Effector memory CD8-positive, alpha-beta T cell (primary cell): ENCODE measurements around the gene EVX1.
A peak's percentile ranks its signal among the peaks of the same experiment; 100 is the strongest.

Source experiments
- ATAC-seq: fragments of 150-1000 bp; cut with Tn5 transposase; replicated peaks from 2 replicates; pipeline ENCODE4 v1.10.0; 2021; ENCODE audit warnings: mild to moderate bottlenecking, moderate library complexity
- DNase-seq, 3 experiments: peaks; one replicate each; pipeline ENCODE4 v3.0.0; 2021
- H3K27ac Mint-ChIP-seq, 2 donors: one replicate each; pipeline ENCODE4 v1.8.0; 2022; ENCODE audit warnings: mild to moderate bottlenecking in 2 of 2, mixed read lengths in 2 of 2, moderate library complexity in 2 of 2
- H3K27me3 Mint-ChIP-seq, 2 donors: one replicate each; pipeline ENCODE4 v1.8.0; 2022; ENCODE audit warnings: mixed read lengths in 2 of 2
- H3K36me3 Mint-ChIP-seq: one replicate; pipeline ENCODE4 v1.8.0; 2022; ENCODE audit warnings: mild to moderate bottlenecking, moderate library complexity, mixed read lengths; ENCODE audit not compliant: insufficient read depth
- H3K4me1 Mint-ChIP-seq, 2 donors: one replicate each; pipeline ENCODE4 v1.8.0; 2022; ENCODE audit warnings: low read depth in 2 of 2, mixed read lengths in 2 of 2
- H3K4me3 Mint-ChIP-seq, 2 donors: one replicate each; pipeline ENCODE4 v1.8.0; 2022; ENCODE audit warnings: mild to moderate bottlenecking in 2 of 2, mixed read lengths in 2 of 2, moderate library complexity in 2 of 2
- H3K9me3 Mint-ChIP-seq, 2 donors: one replicate each; pipeline ENCODE4 v1.8.0; 2022; ENCODE audit warnings: mixed read lengths in 2 of 2

Gene EVX1

DNA sequence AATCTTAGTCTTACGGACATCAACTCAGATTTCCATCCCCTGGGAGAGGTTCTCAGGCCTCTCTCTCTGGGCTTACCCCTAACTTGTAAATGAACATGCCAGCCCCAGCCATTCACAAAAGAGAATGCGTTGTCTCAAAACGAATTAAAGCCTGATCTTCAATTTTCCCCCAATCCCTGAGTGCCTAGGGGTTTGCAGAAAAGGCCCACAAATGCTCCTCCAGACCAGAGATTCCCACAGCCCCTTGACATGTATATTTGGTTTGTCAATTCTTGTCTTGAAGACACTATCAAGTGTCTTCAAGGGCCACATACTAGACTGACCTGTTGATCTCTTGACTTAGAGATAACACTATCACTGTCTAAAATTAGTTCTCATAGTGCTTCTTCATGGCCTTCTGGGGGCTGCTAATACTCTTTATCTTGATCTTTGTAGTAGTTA, 30.8 kb upstream of the EVX1 start:
- Mint-ChIP-seq H3K36me3 (no peaks in the 10 kb centered on the region), H3K4me1 (peaks cover 7 to 11% of the 10 kb centered on the region in 2 donors), H3K9me3 (no peaks in the 10 kb centered on the region), H3K27me3 (peaks cover 91 to 100% of the 10 kb centered on the region in 2 donors), H3K4me3 (no peak overlapping the region), H3K27ac (no peak overlapping the region)
- no peak for DNase-seq
- no peak for ATAC-seq

DNA sequence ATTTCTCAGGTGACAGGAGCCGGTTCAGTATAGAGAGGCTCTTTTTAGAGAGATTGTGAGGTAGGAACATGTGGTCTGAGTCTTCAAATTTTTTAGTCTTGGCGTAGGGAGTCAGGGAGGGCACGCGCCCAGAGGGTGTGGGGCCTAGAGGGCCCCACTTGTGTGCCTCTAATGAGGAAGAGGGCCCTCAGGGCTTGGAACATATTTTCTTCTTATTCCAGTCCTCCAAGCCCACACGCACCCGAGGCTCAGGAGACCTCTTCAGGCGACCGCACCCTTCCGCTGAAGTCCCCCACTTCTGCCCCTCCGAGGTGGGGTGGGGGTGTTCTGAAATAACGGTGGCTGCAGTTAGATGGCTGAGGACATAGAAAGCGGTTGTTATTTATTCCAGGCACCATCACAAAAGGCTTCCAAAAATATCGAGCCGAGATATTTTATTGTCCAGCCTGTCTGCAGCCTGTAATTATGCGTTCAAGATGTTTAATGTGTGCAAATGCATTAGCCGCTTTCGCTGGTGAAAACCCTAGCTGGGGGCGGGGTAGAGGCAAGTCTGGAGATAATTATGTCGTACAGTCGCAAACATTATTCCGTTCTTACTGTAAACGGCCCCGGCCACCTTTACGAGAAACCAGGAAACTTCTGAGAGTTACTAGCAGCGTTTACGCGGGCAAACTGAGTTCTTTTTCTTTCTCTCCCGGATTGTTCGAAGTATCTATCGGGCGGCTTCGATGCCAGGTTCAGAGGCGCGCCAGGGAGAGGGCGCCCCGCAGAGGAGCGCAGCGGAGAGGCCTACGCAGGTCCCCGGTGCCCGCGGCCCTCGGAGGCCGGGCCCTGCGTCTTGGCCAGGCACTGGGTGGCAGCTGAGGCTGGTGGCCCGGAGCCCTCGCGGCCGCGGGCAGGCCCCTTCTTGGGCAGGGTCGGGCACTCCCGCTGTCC, 29.8 kb upstream of the EVX1 start:
- Mint-ChIP-seq H3K4me3 (no peak overlapping the region), H3K9me3 (no peaks in the 10 kb centered on the region), H3K27ac (no peak overlapping the region), H3K4me1 (peaks cover 7 to 11% of the 10 kb centered on the region in 2 donors), H3K36me3 (peaks cover 4% of the 10 kb centered on the region), H3K27me3 (peaks cover 90 to 100% of the 10 kb centered on the region in 2 donors)
- DNase-seq (no peak), ATAC-seq (no peak)

- Mint-ChIP-seq H3K4me1 (peaks cover 7 to 11% of the 10 kb centered on the region in 2 donors), H3K9me3 (no peaks in the 10 kb centered on the region), H3K36me3 (peaks cover 4% of the 10 kb centered on the region), H3K4me3 (no peak overlapping the region), H3K27ac (no peak overlapping the region), H3K27me3 (peaks cover 86 to 100% of the 10 kb centered on the region in 2 donors)
- no peak for DNase-seq
- ATAC-seq, result no peak
Observed at GRCh38 chr7:27213433-27214238, 29.0 kb upstream of the EVX1 start.

- Mint-ChIP-seq H3K9me3 (no peaks in the 10 kb centered on the region), H3K4me1 (peaks cover 7 to 11% of the 10 kb centered on the region in 2 donors), H3K4me3 (no peak overlapping the region), H3K27me3 (peaks cover 86 to 100% of the 10 kb centered on the region in 2 donors), H3K36me3 (peaks cover 4% of the 10 kb centered on the region), H3K27ac (no peak overlapping the region)
- ATAC-seq, result no peak
- no peak for DNase-seq
Observed at GRCh38 chr7:27214239-27214950, 28.2 kb upstream of the EVX1 start.

DNA sequence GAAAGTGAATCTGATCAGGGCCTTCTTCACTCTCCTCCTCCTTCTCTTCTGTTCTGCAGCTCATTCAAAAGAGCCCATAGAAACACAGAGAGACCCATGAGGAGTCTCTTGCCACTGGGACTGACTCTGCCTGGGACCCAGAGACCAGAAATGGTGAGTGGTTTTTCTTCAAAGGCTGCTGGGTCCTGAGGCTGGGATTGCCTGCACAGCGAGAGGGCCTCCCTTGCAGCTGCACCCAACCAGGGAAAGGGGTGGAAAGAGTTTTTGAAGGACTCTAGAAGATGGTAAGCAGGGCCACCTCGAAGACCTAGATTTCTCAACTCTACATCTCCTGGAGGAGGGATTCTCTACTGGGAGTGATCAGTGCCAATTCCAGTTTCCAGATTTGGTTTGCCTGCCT, 27.2 kb upstream of the EVX1 start:
- Mint-ChIP-seq H3K4me3 (no peak overlapping the region), H3K4me1 (peaks cover 4 to 10% of the 10 kb centered on the region in 2 donors), H3K9me3 (no peaks in the 10 kb centered on the region), H3K27me3 (peaks cover 86 to 99% of the 10 kb centered on the region in 2 donors), H3K36me3 (peaks cover 4% of the 10 kb centered on the region), H3K27ac (no peak overlapping the region)
- ATAC-seq, result no peak
- DNase-seq, result no peak

DNA sequence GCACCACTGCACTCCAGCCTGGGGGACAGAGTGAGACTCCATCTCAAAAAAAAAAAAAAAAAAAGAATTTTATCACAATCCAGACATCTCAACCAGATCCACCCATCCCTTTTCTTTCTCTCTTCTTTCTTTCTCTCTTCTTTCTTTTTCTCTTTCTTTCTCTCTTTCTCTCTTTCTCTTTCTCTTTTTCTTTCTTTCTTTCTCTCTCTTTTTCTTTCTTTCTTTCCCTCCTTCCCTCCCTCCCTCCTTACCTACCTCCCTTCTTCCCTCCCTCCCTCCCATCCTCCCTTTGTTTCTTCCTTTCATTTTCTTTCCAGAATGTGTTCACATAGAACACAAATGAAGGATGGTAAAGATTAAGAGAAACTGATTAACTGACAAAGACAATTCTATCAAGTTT, 24.7 kb upstream of the EVX1 start:
- no peak for ATAC-seq
- H3K9me3 Mint-ChIP-seq, result no peaks in the 10 kb centered on the region
- H3K36me3 Mint-ChIP-seq, result peaks cover 4% of the 10 kb centered on the region
- peaks cover 80 to 97% of the 10 kb centered on the region in 2 donors for H3K27me3 Mint-ChIP-seq
- no peak overlapping the region for H3K4me3 Mint-ChIP-seq
- no peak for DNase-seq
- peaks cover 0 to 7% of the 10 kb centered on the region in 2 donors for H3K4me1 Mint-ChIP-seq
- H3K27ac Mint-ChIP-seq, result no peak overlapping the region

DNA sequence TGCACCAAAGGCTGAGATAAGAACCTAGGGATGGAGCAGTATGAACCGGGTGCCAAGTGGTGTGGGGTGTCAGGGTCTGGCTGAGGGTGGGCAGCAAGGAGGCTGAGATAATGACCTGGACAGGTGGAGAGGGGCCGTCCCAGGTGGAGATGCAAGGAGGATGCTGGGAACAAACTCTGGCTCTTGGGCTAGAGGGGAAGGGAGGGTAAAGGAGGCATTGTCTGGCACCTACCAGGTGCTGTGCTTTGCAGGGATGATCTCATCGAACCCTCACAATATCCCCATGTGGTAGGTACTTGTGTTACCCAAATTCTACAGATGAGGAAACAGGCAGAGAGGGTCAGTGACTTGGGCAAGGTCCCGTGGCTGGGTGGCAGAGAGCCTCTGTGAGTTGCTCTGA, 22.8 kb upstream of the EVX1 start:
- no peaks in the 10 kb centered on the region for H3K9me3 Mint-ChIP-seq
- H3K4me1 Mint-ChIP-seq, result peaks cover 0 to 4% of the 10 kb centered on the region in 2 donors
- peaks cover 4% of the 10 kb centered on the region for H3K36me3 Mint-ChIP-seq
- H3K4me3 Mint-ChIP-seq, result no peak overlapping the region
- H3K27me3 Mint-ChIP-seq, result peaks cover 80 to 97% of the 10 kb centered on the region in 2 donors
- no peak for DNase-seq
- ATAC-seq, result no peak
- no peak overlapping the region for H3K27ac Mint-ChIP-seq

DNA sequence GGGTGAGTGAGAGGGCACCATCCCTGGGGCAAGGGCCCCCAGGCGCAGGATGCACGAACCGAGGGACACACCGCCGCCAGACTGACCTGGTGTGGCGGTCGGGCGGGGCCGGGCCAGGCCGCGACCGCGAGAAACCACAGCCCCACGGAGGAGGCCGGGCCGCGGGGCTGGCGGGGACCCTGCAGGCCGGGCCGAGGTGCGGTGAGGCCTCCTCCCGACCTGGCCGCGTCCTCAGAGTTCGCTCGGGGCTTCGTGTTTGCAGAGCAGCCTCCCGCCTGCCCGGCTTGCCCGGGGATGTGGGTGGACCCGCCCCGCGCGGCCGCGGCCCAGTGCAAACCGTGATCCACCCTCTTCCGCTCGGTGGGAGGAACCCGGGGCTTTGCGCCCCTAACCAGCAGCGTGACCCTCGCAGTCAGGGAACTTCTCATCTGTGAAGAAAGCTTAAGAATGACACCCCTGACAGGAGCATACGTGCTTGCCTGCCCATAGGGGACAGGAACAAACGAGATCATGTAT, 22.1 kb upstream of the EVX1 start:
- no peak overlapping the region for H3K27ac Mint-ChIP-seq
- ATAC-seq, result peak; percentile 19
- peaks cover 4% of the 10 kb centered on the region for H3K36me3 Mint-ChIP-seq
- DNase-seq, result no peak
- peaks cover 0 to 4% of the 10 kb centered on the region in 2 donors for H3K4me1 Mint-ChIP-seq
- H3K27me3 Mint-ChIP-seq, result peaks cover 78 to 97% of the 10 kb centered on the region in 2 donors
- H3K9me3 Mint-ChIP-seq, result no peaks in the 10 kb centered on the region
- H3K4me3 Mint-ChIP-seq, result no peak overlapping the region

DNA sequence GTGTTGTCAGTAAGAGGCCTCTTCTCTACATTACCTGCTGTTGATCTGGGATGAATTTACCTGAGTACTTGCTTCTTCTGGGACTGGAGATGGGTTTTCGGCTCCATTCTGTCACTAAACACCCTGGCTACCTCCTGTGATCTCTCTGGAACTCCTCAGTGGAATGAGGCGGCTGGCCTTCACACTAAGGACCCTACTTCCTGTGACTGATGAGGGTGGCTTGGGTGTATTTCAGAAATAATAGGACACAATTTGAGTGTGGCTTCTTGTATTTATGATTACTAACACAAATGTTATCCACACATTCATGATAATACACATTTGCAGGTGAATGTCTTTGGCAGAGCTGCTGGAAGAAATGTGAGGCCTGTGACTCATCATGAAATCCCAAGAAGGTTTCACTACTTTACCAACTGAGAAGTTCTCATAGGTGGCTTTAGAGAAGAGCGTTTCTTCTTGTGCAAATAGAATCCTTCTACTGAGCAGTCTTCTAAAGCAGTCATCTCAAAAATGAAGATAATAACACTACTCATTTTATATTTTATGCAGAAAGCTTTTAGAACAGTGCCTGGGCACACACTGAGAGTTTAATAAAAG, 21.3 kb upstream of the EVX1 start:
- peaks cover 77 to 96% of the 10 kb centered on the region in 2 donors for H3K27me3 Mint-ChIP-seq
- peaks cover 4% of the 10 kb centered on the region for H3K36me3 Mint-ChIP-seq
- peaks cover 0 to 4% of the 10 kb centered on the region in 2 donors for H3K4me1 Mint-ChIP-seq
- ATAC-seq, result no peak
- H3K27ac Mint-ChIP-seq, result no peak overlapping the region
- H3K9me3 Mint-ChIP-seq, result no peaks in the 10 kb centered on the region
- H3K4me3 Mint-ChIP-seq, result no peak overlapping the region
- no peak for DNase-seq

DNA sequence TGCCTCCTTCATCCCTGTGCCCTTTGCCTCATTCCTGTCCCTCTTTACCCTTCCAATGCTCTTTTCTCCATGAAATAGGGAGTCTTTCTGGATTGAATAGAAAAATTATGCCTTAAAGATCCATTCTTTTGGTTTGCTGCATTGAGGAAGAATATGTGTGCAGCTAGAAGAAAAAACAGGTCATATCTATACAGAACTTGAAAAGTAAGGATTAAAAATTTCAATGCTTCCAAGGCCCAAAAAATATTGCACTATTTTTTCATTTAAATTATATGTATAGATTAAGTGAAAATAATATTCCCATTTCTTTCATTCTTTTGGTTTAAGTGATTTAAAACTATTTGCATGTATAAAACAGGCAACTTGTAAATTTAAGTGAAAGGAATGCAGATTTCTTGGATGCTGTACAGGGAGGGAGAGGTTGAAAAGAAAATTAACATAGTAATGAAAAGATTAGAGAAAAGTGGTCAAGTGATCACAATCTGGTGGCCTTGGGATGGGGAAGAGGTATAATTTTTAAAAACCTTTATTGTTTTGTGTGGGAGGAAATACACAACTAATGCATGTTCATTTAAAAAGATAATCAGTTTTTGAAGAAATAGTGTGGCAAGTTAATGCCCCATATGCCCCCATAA, 18.5 kb upstream of the EVX1 start:
- no peaks in the 10 kb centered on the region for H3K9me3 Mint-ChIP-seq

DNA sequence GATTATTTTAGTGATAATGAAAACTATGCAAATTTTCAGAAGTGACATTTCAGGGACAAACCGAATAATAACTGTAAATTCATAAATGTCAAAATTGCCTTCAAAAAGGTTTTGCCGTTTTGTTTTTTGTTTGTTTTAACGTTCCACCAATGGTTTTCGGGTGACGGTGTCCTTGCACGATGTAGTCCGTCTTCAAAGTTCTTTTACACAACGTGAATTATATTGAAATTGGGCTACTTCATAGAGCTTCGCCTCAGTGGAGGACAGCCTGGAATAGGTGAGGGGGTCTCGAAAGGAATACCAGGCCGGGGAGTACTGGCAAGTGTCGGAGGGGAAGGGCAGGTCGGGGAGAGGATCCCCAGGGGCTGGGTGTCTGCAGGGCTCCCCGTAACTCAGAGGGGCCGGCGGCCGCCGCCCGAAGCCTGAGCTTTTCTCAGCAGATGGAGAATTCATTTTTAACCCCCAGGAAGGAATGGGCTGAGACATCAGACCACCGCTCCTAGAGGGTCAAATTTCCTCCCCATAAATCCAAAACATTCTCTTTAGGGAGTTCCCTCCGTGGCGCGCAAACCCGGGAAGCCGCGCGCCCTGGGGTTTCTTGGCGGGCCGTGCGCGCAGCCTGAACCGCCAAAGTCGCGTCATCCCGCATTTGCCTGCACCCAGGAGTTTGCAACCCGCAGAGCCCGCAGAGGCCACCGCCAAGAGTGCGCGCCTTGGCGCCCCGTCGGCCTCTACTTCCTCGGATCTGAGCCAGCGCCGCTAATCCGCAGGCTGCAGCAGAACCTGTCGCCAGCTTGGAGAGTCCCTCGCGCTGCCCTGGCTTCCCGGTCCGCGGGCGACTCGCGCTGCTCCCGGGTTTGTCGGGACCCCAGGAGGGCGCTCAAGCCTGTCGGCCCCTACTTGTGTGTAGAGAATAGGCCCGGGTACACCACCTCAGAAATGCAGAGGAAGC, 17.3 kb upstream of the EVX1 start:
- Mint-ChIP-seq H3K4me3 (no peak overlapping the region), H3K36me3 (no peaks in the 10 kb centered on the region), H3K27me3 (peaks cover 73 to 90% of the 10 kb centered on the region in 2 donors), H3K9me3 (no peaks in the 10 kb centered on the region), H3K27ac (no peak overlapping the region), H3K4me1 (no peaks in the 10 kb centered on the region)
- DNase-seq (no peak), ATAC-seq (no peak)

More for the DNA sequence above, 18.5 kb upstream of the EVX1 start:
- Mint-ChIP-seq H3K4me1 (peaks cover 0 to 4% of the 10 kb centered on the region in 2 donors), H3K36me3 (no peaks in the 10 kb centered on the region), H3K27me3 (peaks cover 81 to 92% of the 10 kb centered on the region in 2 donors), H3K27ac (no peak overlapping the region), H3K4me3 (no peak overlapping the region)
- no peak for ATAC-seq
- no peak for DNase-seq
